Endothelial cell of umbilical vein (primary cell): ENCODE results near the gene JARID2.

Source experiments
- CTCF ChIP-seq, 2 donors: IDR thresholded peaks; 1 replicate in 1 of 2; 2 replicates in 1 of 2; pipeline ENCODE4 v1.5.1; 2011; ENCODE audit warnings: low read length in 2 of 2, mild to moderate bottlenecking in 2 of 2, moderate library complexity in 2 of 2, control low read depth in 1 of 2, inconsistent platforms in 1 of 2, low read depth in 1 of 2; ENCODE audit not compliant: insufficient read depth in 1 of 2; ENCODE audit errors: extremely low read depth in 1 of 2
- EZH2 ChIP-seq: IDR thresholded peaks from 2 replicates; pipeline ENCODE4 v1.6.1; 2012; ENCODE audit warnings: borderline replicate concordance, low read depth, mild to moderate bottlenecking, moderate library complexity, low read length, inconsistent platforms; ENCODE audit not compliant: severe bottlenecking
- FOS ChIP-seq: IDR thresholded peaks from 2 replicates; pipeline ENCODE4 v1.6.1; 2011; ENCODE audit warnings: mild to moderate bottlenecking, low read length, moderate library complexity, borderline replicate concordance; ENCODE audit not compliant: insufficient read depth
- GATA2 ChIP-seq: IDR thresholded peaks from 2 replicates; pipeline ENCODE4 v1.7.0; 2011; ENCODE audit warnings: low read depth, mild to moderate bottlenecking, moderate library complexity, mixed read lengths, low read length; ENCODE audit not compliant: insufficient read length, insufficient read depth
- POLR2A ChIP-seq: IDR thresholded peaks from 2 replicates; pipeline ENCODE4 v1.6.1; 2012; ENCODE audit warnings: low read depth, mild to moderate bottlenecking, control low read depth, low read length

GRCh38 chr6:15500078-15500740 lies 254.3 kb downstream of the JARID2 start:
- TF ChIP-seq CTCF (IDR thresholded peaks at IDR 0.05; ENCODE audit: extremely low read depth in 1 of 2, insufficient read depth in 1 of 2, low read depth in 1 of 2, low read length in 2 of 2) = no peak
- no peak for TF ChIP-seq EZH2
- TF ChIP-seq GATA2 = no peak
- TF ChIP-seq POLR2A = no peak
- TF ChIP-seq FOS = no peak
